HG02840 (cell line): ENCODE results near the gene ZC3H12D.
A peak's percentile ranks its signal among the peaks of the same experiment; 100 is the strongest.
"Not testable (repeated sequence)": the region's sequence is repeated elsewhere in the genome, so short reads cannot be mapped to it uniquely, and the experiment has no call there.

Source experiments
- ATAC-seq: cut with Tn5 transposase; IDR thresholded peaks from one replicate; pipeline ENCODE4 v1.9.1; 2021; ENCODE audit warnings: mild to moderate bottlenecking, moderate library complexity, moderate number of reproducible peaks; ENCODE audit not compliant: unreplicated experiment, low FRiP score

ZC3H12D gene

GRCh38 chr6:149487316-149487715 lies 2.5 kb upstream of the ZC3H12D start:
- no peak for ATAC-seq

- no peak for ATAC-seq
These were observed 762 bp downstream of the ZC3H12D start for GRCh38 chr6:149483849-149484655.

- ATAC-seq = no peak
These were observed 1.5 kb downstream of the ZC3H12D start for GRCh38 chr6:149483334-149483725.

DNA sequence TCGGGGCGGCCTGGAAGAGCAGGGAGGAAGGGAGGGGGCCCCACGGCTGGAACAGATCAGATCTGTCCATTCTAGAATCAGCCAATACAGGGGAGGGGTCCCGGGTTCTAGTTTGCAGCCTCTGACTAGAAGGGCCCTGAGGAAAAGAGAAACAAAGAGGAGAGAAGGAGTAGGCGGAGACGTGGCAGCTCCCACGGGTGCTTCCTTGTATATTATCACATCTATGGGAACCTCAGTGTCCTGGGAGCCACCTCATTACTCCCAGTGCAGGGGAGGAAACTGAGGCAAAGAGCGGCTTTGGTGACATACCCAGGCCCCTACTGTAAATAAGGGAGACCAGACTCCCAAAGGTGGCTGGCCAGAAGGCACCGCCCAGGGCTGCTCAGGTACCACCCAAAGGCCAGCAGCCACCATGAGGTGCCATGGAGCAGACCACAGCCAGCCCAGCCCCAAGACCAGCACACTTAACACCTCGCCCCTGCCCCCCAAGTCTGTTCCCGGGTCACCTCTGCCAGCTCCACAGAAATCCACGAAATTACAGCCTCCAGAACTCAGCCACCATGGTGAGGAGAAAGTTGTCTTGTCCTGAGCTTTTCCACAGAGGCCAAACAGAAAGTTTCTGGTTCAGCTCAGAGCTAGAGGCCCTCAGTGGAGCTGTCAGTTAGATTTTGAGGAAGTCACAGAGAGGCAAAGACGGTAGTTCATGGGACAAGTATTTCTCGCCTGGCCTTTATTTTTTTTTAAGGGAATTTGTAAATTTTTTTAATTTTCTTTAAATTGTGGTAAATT lies 2.1 kb downstream of the ZC3H12D start:
- no peak for ATAC-seq

- ATAC-seq = no peak
These were observed 4.1 kb downstream of the ZC3H12D start for GRCh38 chr6:149480502-149481280.

DNA sequence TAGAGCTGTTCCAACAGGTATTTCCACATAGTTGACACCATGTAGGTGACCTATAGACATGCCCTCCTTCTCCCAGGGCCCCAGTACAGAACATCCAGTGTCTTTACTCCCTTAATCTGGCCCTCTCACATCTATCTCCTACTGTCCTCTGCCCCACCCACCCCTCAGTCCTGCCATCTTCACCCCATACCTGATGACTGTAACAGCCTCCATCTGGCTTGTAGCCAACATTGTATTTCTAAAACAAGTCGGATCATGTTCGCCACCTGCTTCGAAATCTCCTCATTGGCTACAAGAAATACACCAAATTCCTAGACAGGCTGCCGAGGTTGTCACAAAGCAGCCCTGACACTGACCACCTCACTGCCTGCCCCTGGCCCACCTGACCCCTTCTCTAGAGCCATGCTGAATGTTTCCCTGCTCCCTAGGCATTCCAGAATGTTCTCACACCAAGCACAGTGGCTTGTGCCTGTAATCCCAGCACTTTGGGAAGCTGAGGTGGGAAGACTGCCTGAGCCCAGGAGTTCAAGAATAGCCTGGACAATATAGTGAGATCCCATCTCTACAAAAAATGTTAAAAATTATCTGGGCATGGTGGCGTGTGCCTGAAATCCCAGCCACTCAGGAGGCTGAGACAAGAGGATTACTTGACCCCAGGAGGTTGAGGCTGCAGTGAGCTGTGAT lies 6.0 kb downstream of the ZC3H12D start:
- ATAC-seq = no peak

- no peak for ATAC-seq
These were observed 7.3 kb downstream of the ZC3H12D start for GRCh38 chr6:149477544-149477943.

DNA sequence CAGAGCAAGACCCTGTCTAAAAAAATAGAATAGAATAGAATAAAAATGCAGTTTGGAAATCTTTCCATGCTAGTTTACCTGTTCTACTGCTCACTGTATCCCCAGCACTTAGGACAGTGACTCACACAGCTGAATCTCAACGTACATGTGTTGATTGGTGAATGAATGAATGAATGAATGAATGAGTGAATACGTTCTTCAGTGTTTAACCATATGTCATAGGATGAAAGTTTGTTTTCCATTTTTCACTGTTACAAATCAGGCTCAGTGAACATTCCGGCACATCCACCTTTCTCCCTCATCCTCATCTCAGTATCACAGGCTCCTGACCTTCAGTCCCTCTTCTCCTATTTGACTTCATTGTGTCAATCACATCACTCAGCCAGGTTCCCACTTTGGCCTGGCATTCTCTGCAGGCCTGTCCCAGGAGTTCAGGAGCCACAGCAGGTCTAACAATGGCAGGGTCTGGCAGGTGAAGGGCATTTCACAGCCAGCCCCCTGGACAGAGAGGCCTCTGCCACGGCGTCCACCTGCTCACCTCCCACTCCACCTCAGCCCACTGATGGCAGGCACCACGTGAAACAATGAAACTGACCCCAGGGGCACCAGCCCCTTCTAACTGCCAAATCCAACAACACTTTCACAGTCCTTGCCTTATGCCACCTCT lies 7.9 kb downstream of the ZC3H12D start:
- ATAC-seq = no peak

- ATAC-seq = no peak
These were observed 10.5 kb downstream of the ZC3H12D start for GRCh38 chr6:149474108-149474935.

DNA sequence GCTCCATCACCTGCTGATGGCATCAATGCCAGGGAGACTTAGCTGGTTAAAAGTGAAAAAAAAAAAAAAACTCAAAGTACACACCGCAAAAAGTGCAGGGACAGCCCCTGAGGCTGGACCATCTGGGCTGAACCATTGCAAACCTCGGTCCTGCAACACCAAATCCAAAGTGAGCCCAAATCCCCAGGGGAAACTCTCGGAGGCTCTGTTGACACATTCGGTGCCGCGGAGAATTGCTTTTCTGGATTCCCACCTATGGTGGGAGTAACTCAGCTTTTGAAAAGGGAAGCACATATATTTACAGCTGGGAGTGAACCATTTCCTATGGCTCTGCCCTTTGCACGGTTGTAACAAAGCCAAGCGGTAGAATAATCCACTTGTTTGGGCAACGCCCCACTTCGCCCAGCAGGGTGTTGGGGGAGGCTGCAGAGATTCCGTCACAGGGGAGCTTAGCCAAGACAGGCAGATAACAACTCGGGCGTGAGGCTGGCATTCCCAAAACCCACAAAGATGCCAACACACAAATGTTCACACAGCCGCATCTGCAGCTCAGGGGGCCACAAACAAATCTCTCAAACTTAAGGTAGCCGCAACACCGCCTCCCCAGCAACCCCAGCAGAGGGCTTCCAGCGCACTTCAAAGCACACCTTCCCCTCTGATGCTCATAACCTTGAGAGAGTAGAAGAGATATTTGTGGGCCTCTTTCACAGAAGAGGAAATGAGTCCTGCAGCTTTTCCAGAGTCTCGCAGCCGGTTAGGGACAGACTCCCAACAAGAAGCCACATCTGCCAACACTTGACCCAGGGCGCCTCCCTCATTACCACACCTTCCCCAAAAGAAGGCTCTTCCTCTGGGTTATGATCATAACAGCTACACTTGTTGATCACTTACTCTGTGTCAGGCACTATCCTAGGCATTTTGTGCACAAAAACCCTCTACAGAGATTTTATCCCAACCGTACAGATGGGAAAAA lies 11.4 kb downstream of the ZC3H12D start:
- no peak for ATAC-seq

- no peak for ATAC-seq
These were observed 12.6 kb downstream of the ZC3H12D start for GRCh38 chr6:149472241-149472640.

DNA sequence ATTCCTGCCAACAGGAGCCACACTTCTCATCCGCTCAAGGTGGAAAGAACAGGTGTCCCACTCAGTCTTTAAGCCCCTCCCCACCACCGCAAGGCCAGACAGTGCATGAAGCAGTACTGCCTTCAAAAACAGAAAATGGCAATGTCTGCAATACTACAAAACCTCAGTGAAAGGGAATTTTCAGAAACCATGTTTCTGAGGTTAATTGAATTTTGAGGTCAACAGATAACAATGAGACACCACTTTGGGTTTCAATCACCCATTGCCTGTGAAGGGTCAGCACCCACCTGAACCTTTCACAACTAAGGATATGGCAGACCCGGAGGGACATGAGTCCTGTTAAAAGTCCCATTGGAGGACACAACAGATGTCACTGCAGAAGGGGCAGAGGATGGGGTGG lies 13.0 kb downstream of the ZC3H12D start:
- ATAC-seq = peak; percentile 45

DNA sequence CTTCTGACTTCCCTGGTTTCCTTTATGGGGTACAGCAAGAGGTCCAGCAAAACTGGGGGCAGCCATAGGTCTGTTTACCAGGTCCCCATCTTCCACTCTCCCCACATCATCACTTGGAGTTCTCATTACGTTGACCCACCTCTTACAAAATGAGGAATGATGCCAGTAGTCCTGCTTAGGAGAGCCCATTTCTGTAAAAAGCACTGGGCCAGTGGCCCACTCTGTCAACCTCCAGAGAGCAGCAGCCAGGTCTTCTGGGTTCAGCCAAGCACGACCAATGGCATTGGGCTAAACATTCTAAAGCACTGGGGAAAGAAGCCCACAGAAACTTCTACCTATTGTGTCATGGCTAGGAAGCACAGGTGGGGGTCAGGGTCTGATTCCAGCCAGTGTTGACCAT lies 13.9 kb downstream of the ZC3H12D start:
- ATAC-seq = no peak

- peak; percentile 1 for ATAC-seq
These were observed 16.6 kb downstream of the ZC3H12D start for GRCh38 chr6:149468179-149468578.

GRCh38 chr6:149467265-149467664 lies 17.5 kb downstream of the ZC3H12D start:
- no peak for ATAC-seq

GRCh38 chr6:149464411-149464810 lies 20.4 kb downstream of the ZC3H12D start:
- no peak for ATAC-seq

DNA sequence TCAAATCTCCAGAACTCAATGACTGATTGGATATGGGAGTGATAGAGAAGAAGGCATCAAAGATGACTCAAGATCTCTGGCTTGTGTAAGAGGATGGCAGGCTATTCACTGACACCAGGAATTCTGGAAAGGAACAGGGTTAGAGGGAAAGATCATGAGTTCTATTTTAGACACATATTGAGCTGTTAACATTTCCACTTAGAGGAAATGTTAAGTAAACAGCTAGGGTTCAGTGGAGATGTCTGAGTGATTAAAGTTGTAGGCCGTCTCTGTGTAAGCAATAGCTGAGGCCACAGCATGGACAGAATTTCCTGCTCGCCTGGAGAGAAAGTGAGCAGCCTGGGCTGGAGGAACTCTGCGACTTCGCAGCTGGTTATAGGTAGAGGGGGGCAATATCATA lies 21.0 kb downstream of the ZC3H12D start:
- ATAC-seq = no peak

- not testable (repeated sequence) for ATAC-seq
These were observed 22.1 kb downstream of the ZC3H12D start for GRCh38 chr6:149462712-149463111.
